Measurements from ENCODE around the gene ADARB1.

ADARB1 gene

DNA sequence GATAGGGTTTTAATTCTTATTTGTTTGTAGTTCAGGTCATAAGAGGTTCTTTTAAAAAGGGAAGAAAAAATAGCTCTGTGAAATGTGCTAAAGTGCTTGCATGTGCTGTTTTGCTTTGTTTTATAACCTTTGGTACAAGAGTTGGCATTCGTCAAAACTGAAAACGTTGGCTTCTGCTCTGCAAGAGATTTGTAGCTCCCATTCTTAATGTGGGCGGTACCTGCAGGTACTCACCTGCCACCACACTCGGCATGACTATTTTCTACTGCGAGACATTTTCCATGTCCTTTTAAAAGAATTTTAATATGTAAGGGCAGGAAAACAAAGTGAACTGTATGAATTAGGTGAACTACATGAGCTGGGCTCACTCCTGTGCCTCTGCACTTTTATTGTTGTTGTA is 92.6 kb downstream of the ADARB1 start:
- H3K4me3 ChIP-seq (ENCODE audit: low read length), result no peak overlapping the region
- TF ChIP-seq, protein P1, sequence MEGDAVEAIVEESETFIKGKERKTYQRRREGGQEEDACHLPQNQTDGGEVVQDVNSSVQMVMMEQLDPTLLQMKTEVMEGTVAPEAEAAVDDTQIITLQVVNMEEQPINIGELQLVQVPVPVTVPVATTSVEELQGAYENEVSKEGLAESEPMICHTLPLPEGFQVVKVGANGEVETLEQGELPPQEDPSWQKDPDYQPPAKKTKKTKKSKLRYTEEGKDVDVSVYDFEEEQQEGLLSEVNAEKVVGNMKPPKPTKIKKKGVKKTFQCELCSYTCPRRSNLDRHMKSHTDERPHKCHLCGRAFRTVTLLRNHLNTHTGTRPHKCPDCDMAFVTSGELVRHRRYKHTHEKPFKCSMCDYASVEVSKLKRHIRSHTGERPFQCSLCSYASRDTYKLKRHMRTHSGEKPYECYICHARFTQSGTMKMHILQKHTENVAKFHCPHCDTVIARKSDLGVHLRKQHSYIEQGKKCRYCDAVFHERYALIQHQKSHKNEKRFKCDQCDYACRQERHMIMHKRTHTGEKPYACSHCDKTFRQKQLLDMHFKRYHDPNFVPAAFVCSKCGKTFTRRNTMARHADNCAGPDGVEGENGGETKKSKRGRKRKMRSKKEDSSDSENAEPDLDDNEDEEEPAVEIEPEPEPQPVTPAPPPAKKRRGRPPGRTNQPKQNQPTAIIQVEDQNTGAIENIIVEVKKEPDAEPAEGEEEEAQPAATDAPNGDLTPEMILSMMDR (conservative IDR thresholded peaks at IDR 0.05; ENCODE audit: low read depth, low read length), result no peak
- DNase-seq (ENCODE audit: low read depth), result no peak

DNA sequence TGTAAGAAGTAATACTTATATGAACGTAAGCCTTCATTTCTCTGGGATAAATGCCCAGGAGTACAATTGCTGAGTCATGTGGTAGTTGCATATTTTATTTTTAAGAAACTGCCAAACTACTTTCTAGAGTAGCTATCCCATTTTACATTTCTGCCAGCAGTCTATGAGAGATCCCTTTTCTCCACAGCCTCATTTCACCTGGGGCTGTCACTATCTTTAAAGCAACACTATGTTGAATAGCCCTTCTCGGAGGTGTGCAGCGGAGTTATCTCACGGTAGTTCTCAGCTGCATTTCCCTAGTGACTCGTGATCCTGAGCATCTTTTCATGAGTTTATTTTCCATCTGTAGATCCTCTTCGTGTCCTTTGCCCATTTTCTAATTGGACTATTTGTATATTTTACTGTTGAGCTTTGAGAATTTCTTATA is 93.4 kb downstream of the ADARB1 start:
- H3K4me3 ChIP-seq (ENCODE audit: low read length), result no peak overlapping the region
- TF ChIP-seq, protein P1 (conservative IDR thresholded peaks at IDR 0.05; ENCODE audit: low read depth, low read length), result no peak
- no peak for DNase-seq (ENCODE audit: low read depth)

DNA sequence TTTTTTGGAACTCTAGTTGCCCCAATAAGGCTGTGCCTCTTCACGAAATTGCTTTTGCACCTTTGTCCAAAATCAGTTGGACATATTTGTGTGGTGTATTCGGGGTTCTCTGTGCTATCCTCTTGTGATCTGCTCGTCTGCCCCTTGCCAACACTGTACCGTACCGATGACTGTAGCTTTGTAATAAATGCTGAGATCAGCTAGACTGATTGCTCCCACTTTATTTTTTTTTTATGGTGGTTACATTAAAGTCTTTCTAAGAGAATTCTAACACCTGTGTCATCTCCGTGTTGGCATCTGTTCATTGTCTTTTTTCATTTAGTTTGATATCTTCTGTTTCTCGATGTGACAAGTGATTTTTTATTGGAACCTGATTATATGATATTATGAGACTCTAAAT is 94.1 kb downstream of the ADARB1 start:
- TF ChIP-seq, protein P1 (conservative IDR thresholded peaks at IDR 0.05; ENCODE audit: low read depth, low read length), result no peak
- no peak for DNase-seq (ENCODE audit: low read depth)
- no peak overlapping the region for H3K4me3 ChIP-seq (ENCODE audit: low read length)

DNA sequence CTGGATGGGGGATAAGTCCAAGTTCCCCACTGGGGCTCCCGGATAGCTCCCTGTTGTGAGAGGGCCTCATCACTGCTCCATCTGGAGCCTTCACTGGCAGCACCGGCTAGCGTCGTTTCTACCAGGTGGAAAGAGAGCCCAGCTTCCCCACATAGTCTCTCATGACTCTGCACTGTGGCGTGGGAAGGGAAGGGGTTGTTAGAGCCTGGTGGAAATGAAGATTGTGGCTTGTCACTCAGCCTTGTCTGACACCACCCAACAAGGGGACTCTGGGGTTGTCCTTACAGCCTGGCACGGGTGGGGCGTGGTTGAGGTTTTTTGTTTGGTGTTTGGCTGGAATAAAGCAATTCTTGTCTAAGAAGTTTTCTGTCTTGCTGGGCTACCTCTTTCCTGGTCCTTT is 94.6 kb downstream of the ADARB1 start:
- DNase-seq (ENCODE audit: low read depth), result no peak
- TF ChIP-seq, protein P1 (conservative IDR thresholded peaks at IDR 0.05; ENCODE audit: low read depth, low read length), result no peak
- no peak overlapping the region for H3K4me3 ChIP-seq (ENCODE audit: low read length)

DNA sequence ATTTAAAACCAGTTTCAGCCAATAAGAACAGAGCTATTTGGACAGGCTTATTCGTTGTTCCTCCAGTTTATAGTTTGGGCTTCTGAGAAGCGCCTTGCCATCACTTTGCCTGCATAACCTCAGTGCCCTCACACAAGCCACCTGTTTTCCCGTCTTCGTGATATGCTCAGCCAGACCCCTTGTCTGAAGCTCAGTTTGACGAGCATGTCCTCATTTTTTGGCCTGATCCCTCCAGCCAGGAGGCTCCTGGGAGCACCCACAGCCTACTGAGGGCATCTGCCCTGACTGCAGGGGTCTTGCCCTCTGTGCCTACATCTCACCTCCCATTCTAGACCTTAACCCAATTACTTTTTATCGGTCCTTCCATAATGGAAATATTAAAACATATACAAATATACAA is 95.3 kb downstream of the ADARB1 start:
- no peak overlapping the region for H3K4me3 ChIP-seq (ENCODE audit: low read length)
- TF ChIP-seq, protein P1 (conservative IDR thresholded peaks at IDR 0.05; ENCODE audit: low read depth, low read length), result no peak
- no peak for DNase-seq (ENCODE audit: low read depth)

GRCh38 chr21:45170987-45171386 is 96.6 kb downstream of the ADARB1 start:
- no peak overlapping the region for H3K4me3 ChIP-seq (ENCODE audit: low read length)
- TF ChIP-seq, protein P1 (conservative IDR thresholded peaks at IDR 0.05; ENCODE audit: low read depth, low read length), result no peak
- no peak for DNase-seq (ENCODE audit: low read depth)

DNA sequence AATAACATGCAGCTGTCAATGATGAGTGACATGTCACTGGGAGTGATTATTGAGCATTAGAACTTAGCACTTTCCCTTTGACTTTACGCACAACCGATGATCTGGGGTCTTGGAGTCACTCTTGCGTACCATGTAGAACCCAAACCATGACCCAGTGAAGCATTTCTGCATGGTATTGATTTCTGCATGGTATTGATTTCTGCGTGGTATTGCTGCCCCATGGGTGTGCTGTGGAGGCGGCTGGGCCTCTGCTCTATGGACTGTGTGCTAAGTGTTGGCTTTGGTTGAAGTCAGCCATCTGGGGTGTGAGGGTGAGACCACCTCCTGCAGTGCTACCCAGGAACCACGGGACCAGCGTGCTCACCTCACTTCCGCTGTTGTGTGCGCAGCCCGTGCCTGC is 98.0 kb downstream of the ADARB1 start:
- TF ChIP-seq, protein P1 (conservative IDR thresholded peaks at IDR 0.05; ENCODE audit: low read depth, low read length), result no peak
- no peak overlapping the region for H3K4me3 ChIP-seq (ENCODE audit: low read length)
- DNase-seq (ENCODE audit: low read depth), result no peak
